ENCODE data around the gene FAM98C. TPM values are rescaled to one million over a fixed set of nuclear protein-coding genes. Genes with fewer than 3 reads are reported as not detected.

The FAM98C gene
- polyA plus RNA-seq, 1 of the 3 experiments (the other 2 are of a cell fraction) = 26.7 TPM

DNA sequence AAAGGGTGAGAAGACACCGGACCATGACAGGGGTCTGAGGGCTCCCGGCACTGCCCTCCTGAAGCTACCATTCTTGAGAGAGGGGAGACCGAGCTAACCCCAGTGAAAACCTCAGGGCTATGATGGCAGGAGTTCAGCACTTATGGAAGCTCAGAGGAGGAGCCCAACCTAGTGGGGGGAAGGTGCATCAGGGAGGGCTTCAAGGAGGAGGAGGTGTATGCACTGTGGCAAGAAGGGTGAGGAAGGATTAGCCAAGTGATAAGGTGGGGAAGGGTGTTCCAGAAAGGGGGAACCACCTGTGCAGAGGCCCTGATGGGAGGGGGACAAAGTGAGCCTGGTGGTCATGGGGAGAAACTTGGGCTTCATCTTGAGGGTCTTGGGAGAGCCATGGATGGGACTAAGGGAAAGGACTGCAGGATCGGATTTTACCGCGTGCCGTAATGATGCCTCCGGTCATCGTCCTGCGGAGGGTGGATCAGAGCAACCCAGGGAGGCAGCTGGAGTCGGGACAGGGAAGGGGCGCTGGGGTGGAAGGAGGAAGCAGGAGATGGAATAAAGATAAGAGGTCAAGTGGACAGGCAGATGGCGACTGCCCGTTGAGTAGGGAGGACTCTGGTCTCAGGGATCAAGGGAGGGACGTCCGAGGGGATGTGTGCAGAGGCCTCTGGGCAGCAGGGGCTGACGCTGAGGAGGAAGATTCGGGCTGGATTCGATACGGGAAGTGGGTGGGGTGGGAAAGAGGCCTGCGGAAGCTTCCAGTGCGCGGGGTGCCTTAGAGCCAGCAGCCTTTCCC lies 41.9 kb upstream of the FAM98C start:
- peaks cover 39% of the 10 kb centered on the region for H3K27me3 ChIP-seq (ENCODE audit: insufficient read depth)
- peak; percentile 48 for DNase-seq
- peaks cover 0 to 10% of the 10 kb centered on the region in 2 experiments; a peak in 1 of 4 replicates for H3K4me1 ChIP-seq (ENCODE audit: control insufficient read depth in 1 of 2, insufficient read depth in 2 of 2, low read depth in 1 of 2, low read length in 1 of 2)
- no peaks in the 10 kb centered on the region for H3K9me2 ChIP-seq
- no peaks in the 10 kb centered on the region for H3K36me3 ChIP-seq (replicated peaks in 1 of 2; ENCODE audit: control insufficient read depth in 1 of 2, insufficient read depth in 2 of 2, low read length in 1 of 2)
- no peaks in the 10 kb centered on the region for H3K79me2 ChIP-seq (ENCODE audit: insufficient read depth)
- peak overlapping the region in 1 of 2 experiments; percentile 14; a peak in 1 of 4 replicates for H3K27ac ChIP-seq (ENCODE audit: low read depth in 2 of 2, low read length in 1 of 2)
- H3K4me2 ChIP-seq = peak overlapping the region; percentile 98
- H4K20me1 ChIP-seq (ENCODE audit: insufficient read depth) = no peaks in the 10 kb centered on the region
- WGBS (ENCODE audit: low lambda C conversion rate) = 5% methylated on average over 23 of the region's 23 CpGs
- no peak overlapping the region for H3K9ac ChIP-seq
- peak overlapping the region; percentile 58 to 89 for H3K4me3 ChIP-seq (ENCODE audit: low read depth in 2 of 2, low read length in 1 of 2)
- peaks cover 6% of the 10 kb centered on the region for H3F3A ChIP-seq (replicated peaks; ENCODE audit: insufficient read depth)
- ChIA-PET CTCF (interaction anchor here (0.7 to 1.9 kb wide), 5 partner anchors 11 to 459 kb away, joined by 3 to 5 read pairs (median 3); partner anchors contain the start of gene FAM98C), POLR2A (interaction anchor here (1.8 to 2.1 kb wide), 2 partner anchors 13 to 27 kb away, joined by 7 to 17 read pairs; partner anchors contain the start of genes GGN, PSMD8 and SPRED3)
- peak overlapping the region; percentile 99; the same call in 1 of the 2 replicates for H2AFZ ChIP-seq (ENCODE audit: low read depth)
- no peaks in the 10 kb centered on the region for H3K9me3 ChIP-seq
- TF ChIP-seq TCF12 (IDR thresholded peaks at IDR 0.05) (no peak), GATA2 (CRISPR knock-in tag; IDR thresholded peaks at IDR 0.05) (peak; percentile 35; the same call in 1 of the 2 replicates)

DNA sequence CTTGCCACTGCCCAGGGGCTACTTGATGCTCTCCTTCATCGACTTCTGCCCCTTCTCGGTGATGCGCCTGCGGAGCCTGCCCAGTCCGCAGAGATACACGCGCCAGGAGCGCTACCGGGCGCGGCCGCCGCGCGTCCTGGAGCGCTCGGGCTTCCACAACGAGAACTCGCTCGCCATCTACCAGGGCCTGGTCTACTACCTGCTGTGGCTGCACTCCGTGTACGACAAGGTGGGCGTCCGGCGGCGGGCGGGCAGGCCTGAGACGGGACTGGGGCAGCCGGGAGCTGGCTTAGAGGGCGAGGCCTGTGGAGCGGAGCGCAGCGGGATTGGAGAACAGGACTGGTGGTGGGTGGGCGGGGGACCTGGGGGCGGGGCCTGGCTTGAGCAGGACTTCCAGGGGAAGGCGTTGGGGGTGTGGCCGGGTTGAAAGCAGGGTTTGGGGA lies 41.2 kb upstream of the FAM98C start:
- H3K27me3 ChIP-seq (ENCODE audit: insufficient read depth) = peaks cover 36% of the 10 kb centered on the region
- peak overlapping the region; percentile 58 to 89 for H3K4me3 ChIP-seq (ENCODE audit: low read depth in 2 of 2, low read length in 1 of 2)
- H2AFZ ChIP-seq (ENCODE audit: low read depth) = peak overlapping the region; percentile 99
- peaks cover 0 to 10% of the 10 kb centered on the region in 2 experiments; a peak in 1 of 4 replicates for H3K4me1 ChIP-seq (ENCODE audit: control insufficient read depth in 1 of 2, insufficient read depth in 2 of 2, low read depth in 1 of 2, low read length in 1 of 2)
- TF ChIP-seq YY1 (IDR thresholded peaks at IDR 0.05; ENCODE audit: low read depth) = no peak
- TF ChIP-seq NRF1 (IDR thresholded peaks at IDR 0.05; ENCODE audit: low read depth, low read length) = 0 out of 2 replicates have a peak, but pooled peaks have one; percentile 25
- no peak for TF ChIP-seq CHD2 (IDR thresholded peaks at IDR 0.05; ENCODE audit: low read length, partially characterized antibody)
- no peak for TF ChIP-seq SIN3A (IDR thresholded peaks at IDR 0.05; ENCODE audit: borderline replicate concordance, low read depth, low read length)
- TF ChIP-seq, protein P1, sequence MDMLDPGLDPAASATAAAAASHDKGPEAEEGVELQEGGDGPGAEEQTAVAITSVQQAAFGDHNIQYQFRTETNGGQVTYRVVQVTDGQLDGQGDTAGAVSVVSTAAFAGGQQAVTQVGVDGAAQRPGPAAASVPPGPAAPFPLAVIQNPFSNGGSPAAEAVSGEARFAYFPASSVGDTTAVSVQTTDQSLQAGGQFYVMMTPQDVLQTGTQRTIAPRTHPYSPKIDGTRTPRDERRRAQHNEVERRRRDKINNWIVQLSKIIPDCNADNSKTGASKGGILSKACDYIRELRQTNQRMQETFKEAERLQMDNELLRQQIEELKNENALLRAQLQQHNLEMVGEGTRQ (IDR thresholded peaks at IDR 0.05; ENCODE audit: borderline replicate concordance, low read depth, low read length) = no peak
- no peak for TF ChIP-seq NFIC (IDR thresholded peaks at IDR 0.05; ENCODE audit: borderline replicate concordance)
- 0 out of 2 replicates have a peak, but pooled peaks have one; percentile 7 for TF ChIP-seq RCOR1 (IDR thresholded peaks at IDR 0.05; ENCODE audit: low read length)
- TF ChIP-seq, protein P2, sequence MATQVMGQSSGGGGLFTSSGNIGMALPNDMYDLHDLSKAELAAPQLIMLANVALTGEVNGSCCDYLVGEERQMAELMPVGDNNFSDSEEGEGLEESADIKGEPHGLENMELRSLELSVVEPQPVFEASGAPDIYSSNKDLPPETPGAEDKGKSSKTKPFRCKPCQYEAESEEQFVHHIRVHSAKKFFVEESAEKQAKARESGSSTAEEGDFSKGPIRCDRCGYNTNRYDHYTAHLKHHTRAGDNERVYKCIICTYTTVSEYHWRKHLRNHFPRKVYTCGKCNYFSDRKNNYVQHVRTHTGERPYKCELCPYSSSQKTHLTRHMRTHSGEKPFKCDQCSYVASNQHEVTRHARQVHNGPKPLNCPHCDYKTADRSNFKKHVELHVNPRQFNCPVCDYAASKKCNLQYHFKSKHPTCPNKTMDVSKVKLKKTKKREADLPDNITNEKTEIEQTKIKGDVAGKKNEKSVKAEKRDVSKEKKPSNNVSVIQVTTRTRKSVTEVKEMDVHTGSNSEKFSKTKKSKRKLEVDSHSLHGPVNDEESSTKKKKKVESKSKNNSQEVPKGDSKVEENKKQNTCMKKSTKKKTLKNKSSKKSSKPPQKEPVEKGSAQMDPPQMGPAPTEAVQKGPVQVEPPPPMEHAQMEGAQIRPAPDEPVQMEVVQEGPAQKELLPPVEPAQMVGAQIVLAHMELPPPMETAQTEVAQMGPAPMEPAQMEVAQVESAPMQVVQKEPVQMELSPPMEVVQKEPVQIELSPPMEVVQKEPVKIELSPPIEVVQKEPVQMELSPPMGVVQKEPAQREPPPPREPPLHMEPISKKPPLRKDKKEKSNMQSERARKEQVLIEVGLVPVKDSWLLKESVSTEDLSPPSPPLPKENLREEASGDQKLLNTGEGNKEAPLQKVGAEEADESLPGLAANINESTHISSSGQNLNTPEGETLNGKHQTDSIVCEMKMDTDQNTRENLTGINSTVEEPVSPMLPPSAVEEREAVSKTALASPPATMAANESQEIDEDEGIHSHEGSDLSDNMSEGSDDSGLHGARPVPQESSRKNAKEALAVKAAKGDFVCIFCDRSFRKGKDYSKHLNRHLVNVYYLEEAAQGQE (IDR thresholded peaks at IDR 0.05; ENCODE audit: low read depth, low read length) = no peak
- no peak for TF ChIP-seq TCF12 (IDR thresholded peaks at IDR 0.05)
- no peak for TF ChIP-seq MEF2A (IDR thresholded peaks at IDR 0.05; ENCODE audit: borderline replicate concordance, low read depth)
- TF ChIP-seq, protein P3, sequence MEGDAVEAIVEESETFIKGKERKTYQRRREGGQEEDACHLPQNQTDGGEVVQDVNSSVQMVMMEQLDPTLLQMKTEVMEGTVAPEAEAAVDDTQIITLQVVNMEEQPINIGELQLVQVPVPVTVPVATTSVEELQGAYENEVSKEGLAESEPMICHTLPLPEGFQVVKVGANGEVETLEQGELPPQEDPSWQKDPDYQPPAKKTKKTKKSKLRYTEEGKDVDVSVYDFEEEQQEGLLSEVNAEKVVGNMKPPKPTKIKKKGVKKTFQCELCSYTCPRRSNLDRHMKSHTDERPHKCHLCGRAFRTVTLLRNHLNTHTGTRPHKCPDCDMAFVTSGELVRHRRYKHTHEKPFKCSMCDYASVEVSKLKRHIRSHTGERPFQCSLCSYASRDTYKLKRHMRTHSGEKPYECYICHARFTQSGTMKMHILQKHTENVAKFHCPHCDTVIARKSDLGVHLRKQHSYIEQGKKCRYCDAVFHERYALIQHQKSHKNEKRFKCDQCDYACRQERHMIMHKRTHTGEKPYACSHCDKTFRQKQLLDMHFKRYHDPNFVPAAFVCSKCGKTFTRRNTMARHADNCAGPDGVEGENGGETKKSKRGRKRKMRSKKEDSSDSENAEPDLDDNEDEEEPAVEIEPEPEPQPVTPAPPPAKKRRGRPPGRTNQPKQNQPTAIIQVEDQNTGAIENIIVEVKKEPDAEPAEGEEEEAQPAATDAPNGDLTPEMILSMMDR (IDR thresholded peaks at IDR 0.05) = peak; percentile 16; the same call in 1 of the 2 replicates
- TF ChIP-seq RAD21 (IDR thresholded peaks at IDR 0.05; ENCODE audit: low read length) = no peak
- TF ChIP-seq, protein P4, sequence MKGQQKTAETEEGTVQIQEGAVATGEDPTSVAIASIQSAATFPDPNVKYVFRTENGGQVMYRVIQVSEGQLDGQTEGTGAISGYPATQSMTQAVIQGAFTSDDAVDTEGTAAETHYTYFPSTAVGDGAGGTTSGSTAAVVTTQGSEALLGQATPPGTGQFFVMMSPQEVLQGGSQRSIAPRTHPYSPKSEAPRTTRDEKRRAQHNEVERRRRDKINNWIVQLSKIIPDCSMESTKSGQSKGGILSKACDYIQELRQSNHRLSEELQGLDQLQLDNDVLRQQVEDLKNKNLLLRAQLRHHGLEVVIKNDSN (IDR thresholded peaks at IDR 0.05; ENCODE audit: borderline replicate concordance, low read depth) = no peak
- TF ChIP-seq MXI1 (IDR thresholded peaks at IDR 0.05; ENCODE audit: low read depth, low read length) = 0 out of 2 replicates have a peak, but pooled peaks have one; percentile 44
- no peak for TF ChIP-seq EZH2phosphoT487 (IDR thresholded peaks at IDR 0.05; ENCODE audit: borderline replicate concordance, low read depth)
- H3K36me3 ChIP-seq (replicated peaks in 1 of 2; ENCODE audit: control insufficient read depth in 1 of 2, insufficient read depth in 2 of 2, low read length in 1 of 2) = no peaks in the 10 kb centered on the region
- no peaks in the 10 kb centered on the region for H3K9me3 ChIP-seq
- ChIA-PET CTCF (interaction anchor here (0.7 to 1.9 kb wide), 5 partner anchors 12 to 460 kb away, joined by 3 to 5 read pairs (median 3); partner anchors contain the start of gene FAM98C), POLR2A (interaction anchor here (0.5 to 2.1 kb wide), 5 partner anchors 13 to 669 kb away, joined by 3 to 17 read pairs (median 4); partner anchors contain the start of genes GGN, PSMD8 and SPRED3)
- peaks cover 6% of the 10 kb centered on the region for H3F3A ChIP-seq (replicated peaks; ENCODE audit: insufficient read depth)
- H3K9ac ChIP-seq = no peak overlapping the region; the same call in 1 of the 2 replicates
- peak overlapping the region in 1 of 2 experiments; percentile 85; a peak in 1 of 4 replicates for H3K27ac ChIP-seq (ENCODE audit: low read depth in 2 of 2, low read length in 1 of 2)
- no peaks in the 10 kb centered on the region for H3K9me2 ChIP-seq
- H4K20me1 ChIP-seq (ENCODE audit: insufficient read depth) = no peaks in the 10 kb centered on the region
- no peaks in the 10 kb centered on the region for H3K79me2 ChIP-seq (ENCODE audit: insufficient read depth)
- WGBS (ENCODE audit: low lambda C conversion rate) = 0% methylated on average over 13 of the region's 37 CpGs
- DNase-seq = peak; percentile 97
- peak overlapping the region; percentile 98 for H3K4me2 ChIP-seq
